Hepatocyte (in vitro differentiated cells): ENCODE results near the gene GCH1.

Experiments
- EZH2 ChIP-seq: fragments of 200-600 bp; sonication (generic); IDR thresholded peaks from 2 replicates; pipeline ENCODE4 v1.6.1; 2016; ENCODE audit warnings: antibody characterized with exemption, mild to moderate bottlenecking, borderline replicate concordance
- TF ChIP-seq, protein P1 (sequence below): fragments of 200-600 bp; sonication (generic); IDR thresholded peaks from 2 replicates; pipeline ENCODE4 v1.5.1; 2016; ENCODE audit warnings: antibody characterized with exemption, mild to moderate bottlenecking; ENCODE audit not compliant: poor library complexity

DNA sequence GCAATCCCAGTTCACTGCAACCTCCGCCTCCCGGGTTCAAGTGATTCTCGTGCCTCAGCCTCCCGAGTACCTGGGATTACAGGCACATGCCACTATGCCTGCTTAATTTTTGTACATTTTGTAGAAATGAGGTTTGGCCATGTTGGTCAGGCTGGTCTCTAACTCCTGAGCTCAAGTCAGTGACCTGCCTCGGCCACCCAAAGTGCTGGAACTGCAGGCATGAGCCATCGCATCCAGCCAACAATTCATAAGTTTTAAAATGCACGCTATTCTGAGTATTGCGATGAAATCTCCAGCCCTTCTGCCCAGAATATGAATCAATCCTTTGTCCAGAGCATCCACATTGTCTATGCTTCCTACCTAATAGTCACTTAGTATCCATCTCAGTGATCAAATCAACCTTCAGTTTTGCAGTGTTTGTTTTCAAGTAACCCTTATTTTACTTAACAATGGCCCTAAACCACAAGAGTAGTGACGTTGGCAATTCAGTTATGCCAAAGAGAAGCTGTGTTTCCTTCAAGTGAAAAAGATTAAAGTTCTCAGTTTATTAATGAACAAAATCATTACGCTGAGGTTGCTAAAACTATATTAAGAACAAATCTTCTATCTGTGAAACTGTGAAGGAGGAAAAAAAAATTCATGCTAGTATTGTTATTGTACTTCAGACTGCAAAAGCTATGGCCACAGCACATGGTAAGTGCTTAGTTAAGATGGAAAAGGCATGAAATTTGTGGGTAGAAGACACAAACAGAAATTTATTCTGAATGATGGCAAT lies 11.0 kb downstream of the GCH1 start:
- TF ChIP-seq, protein P1, sequence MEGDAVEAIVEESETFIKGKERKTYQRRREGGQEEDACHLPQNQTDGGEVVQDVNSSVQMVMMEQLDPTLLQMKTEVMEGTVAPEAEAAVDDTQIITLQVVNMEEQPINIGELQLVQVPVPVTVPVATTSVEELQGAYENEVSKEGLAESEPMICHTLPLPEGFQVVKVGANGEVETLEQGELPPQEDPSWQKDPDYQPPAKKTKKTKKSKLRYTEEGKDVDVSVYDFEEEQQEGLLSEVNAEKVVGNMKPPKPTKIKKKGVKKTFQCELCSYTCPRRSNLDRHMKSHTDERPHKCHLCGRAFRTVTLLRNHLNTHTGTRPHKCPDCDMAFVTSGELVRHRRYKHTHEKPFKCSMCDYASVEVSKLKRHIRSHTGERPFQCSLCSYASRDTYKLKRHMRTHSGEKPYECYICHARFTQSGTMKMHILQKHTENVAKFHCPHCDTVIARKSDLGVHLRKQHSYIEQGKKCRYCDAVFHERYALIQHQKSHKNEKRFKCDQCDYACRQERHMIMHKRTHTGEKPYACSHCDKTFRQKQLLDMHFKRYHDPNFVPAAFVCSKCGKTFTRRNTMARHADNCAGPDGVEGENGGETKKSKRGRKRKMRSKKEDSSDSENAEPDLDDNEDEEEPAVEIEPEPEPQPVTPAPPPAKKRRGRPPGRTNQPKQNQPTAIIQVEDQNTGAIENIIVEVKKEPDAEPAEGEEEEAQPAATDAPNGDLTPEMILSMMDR: no peak
- no peak for TF ChIP-seq EZH2
